8988T (cell line): ENCODE measurements around the gene PSMD13.
"Not testable (repeated sequence)": the region's sequence is repeated elsewhere in the genome, so short reads cannot be mapped to it uniquely, and the experiment has no call there.

Experiments used
- DNase-seq: peaks from one replicate; pipeline ENCODE4 v3.0.0; 2011

PSMD13 gene

GRCh38 chr11:220641-221215, 16.0 kb upstream of the PSMD13 start:
- not testable (repeated sequence) for DNase-seq

- DNase-seq, result no peak
These were observed 15.2 kb upstream of the PSMD13 start for GRCh38 chr11:221539-221938.

GRCh38 chr11:221998-222789, 14.6 kb upstream of the PSMD13 start:
- no peak for DNase-seq

GRCh38 chr11:223026-223789, 13.6 kb upstream of the PSMD13 start:
- no peak for DNase-seq

- no peak for DNase-seq
These were observed 12.9 kb upstream of the PSMD13 start for GRCh38 chr11:223884-224283.

GRCh38 chr11:224424-224823, 12.4 kb upstream of the PSMD13 start:
- no peak for DNase-seq

- DNase-seq, result no peak
These were observed 10.9 kb upstream of the PSMD13 start for GRCh38 chr11:225734-226453.

- no peak for DNase-seq
These were observed 8.9 kb upstream of the PSMD13 start for GRCh38 chr11:227824-228379.

- no peak for DNase-seq
These were observed 6.3 kb upstream of the PSMD13 start for GRCh38 chr11:230431-230830.

GRCh38 chr11:232783-233565, 3.8 kb upstream of the PSMD13 start:
- no peak for DNase-seq

- no peak for DNase-seq
These were observed 1.6 kb upstream of the PSMD13 start for GRCh38 chr11:235180-235579.

- DNase-seq, result no peak
These were observed 1.2 kb upstream of the PSMD13 start for GRCh38 chr11:235609-235996.

- peak; percentile 95 for DNase-seq
These were observed 591 bp upstream of the PSMD13 start, which contains the start of gene SIRT3 for GRCh38 chr11:235997-236773. Gene SIRT3 (minus strand): TSS chr11:236342. CDS start chr11:236328, 14 bp downstream.

GRCh38 chr11:238346-238745, 1.6 kb downstream of the PSMD13 start:
- not testable (repeated sequence) for DNase-seq

- DNase-seq, result no peak
These were observed 3.5 kb downstream of the PSMD13 start for GRCh38 chr11:240315-240714.

GRCh38 chr11:241634-242033, 4.9 kb downstream of the PSMD13 start:
- DNase-seq, result no peak

- DNase-seq, result no peak
These were observed 7.6 kb downstream of the PSMD13 start for GRCh38 chr11:244376-244775.

- no peak for DNase-seq
These were observed 12.3 kb downstream of the PSMD13 start for GRCh38 chr11:249062-249461.

- no peak for DNase-seq
These were observed 13.5 kb downstream of the PSMD13 start for GRCh38 chr11:250274-250673.

- peak; percentile 56 for DNase-seq
These were observed 14.0 kb downstream of the PSMD13 start for GRCh38 chr11:250740-251299.

GRCh38 chr11:251550-251949, 14.8 kb downstream of the PSMD13 start:
- DNase-seq, result no peak
